ENCODE results near the gene PDLIM5. TPM values are rescaled to one million over a fixed set of nuclear protein-coding genes. Genes with fewer than 3 reads are reported as not detected.

The PDLIM5 gene
- polyA plus RNA-seq, 1 donor (not counting 4 experiments of a cell fraction or from before 2014, with no cell fraction given), result 112 TPM

GRCh38 chr4:94669672-94670664, 218.2 kb downstream of the PDLIM5 start:
- Histone ChIP-seq H3K9me3 (ENCODE audit: control insufficient read depth, low read depth, low read length) (no peaks in the 10 kb centered on the region), H3K4me1 (ENCODE audit: control insufficient read depth, extremely low read depth, insufficient read depth, low read length) (no peaks in the 10 kb centered on the region), H3K36me3 (ENCODE audit: control insufficient read depth in 2 of 2, extremely low read depth in 1 of 2, insufficient read depth in 2 of 2, low read length in 2 of 2) (peaks cover 0 to 3% of the 10 kb centered on the region in 2 experiments), H4K20me1 (ENCODE audit: control insufficient read depth, extremely low read depth, insufficient read depth, low read length) (no peaks in the 10 kb centered on the region), H3K27me3 (ENCODE audit: control insufficient read depth, extremely low read depth, insufficient read depth, low read length) (no peaks in the 10 kb centered on the region), H3K9me1 (ENCODE audit: control insufficient read depth, extremely low read depth, insufficient read depth, low read length) (no peaks in the 10 kb centered on the region), H3K9ac (ENCODE audit: control insufficient read depth, extremely low read depth, insufficient read depth, low read length) (no peak overlapping the region), H2AFZ (ENCODE audit: control insufficient read depth, low read length) (no peak overlapping the region), H3K27ac (ENCODE audit: control insufficient read depth, insufficient read depth, low read length) (no peak overlapping the region), H3K4me3 (ENCODE audit: control insufficient read depth in 2 of 3, extremely low read depth in 1 of 3, insufficient read depth in 2 of 3, low read depth in 1 of 3, low read length in 3 of 3) (no peak overlapping the region), H3K79me2 (ENCODE audit: control insufficient read depth, insufficient read depth, low read length) (no peaks in the 10 kb centered on the region), H3K4me2 (ENCODE audit: control insufficient read depth, extremely low read depth, insufficient read depth, low read depth, low read length) (no peak overlapping the region)
- no peak for FAIRE-seq
- TF ChIP-seq CTCF (optimal IDR thresholded peaks at IDR 0.05 in 1 of 3, IDR thresholded peaks at IDR 0.05 in 1 of 3, conservative IDR thresholded peaks at IDR 0.05 in 1 of 3; ENCODE audit: extremely low read depth in 1 of 3, insufficient read depth in 2 of 3, low read length in 3 of 3), result no peak
- TF ChIP-seq EZH2 (IDR thresholded peaks at IDR 0.05; ENCODE audit: low read length), result no peak
- dilution Hi-C loops (cut with MboI; ENCODE audit: extremely low pct_ligation_motif_present, low sequenced_read_pairs), result no loop called here
- DNase-seq (ENCODE audit: low read depth, low spot score), result no peak

GRCh38 chr4:94671113-94671512, 219.4 kb downstream of the PDLIM5 start:
- dilution Hi-C loops (cut with MboI; ENCODE audit: extremely low pct_ligation_motif_present, low sequenced_read_pairs), result no loop called here
- Histone ChIP-seq H2AFZ (ENCODE audit: control insufficient read depth, low read length) (no peak overlapping the region), H3K9ac (ENCODE audit: control insufficient read depth, extremely low read depth, insufficient read depth, low read length) (no peak overlapping the region), H4K20me1 (ENCODE audit: control insufficient read depth, extremely low read depth, insufficient read depth, low read length) (no peaks in the 10 kb centered on the region), H3K9me3 (ENCODE audit: control insufficient read depth, low read depth, low read length) (no peaks in the 10 kb centered on the region), H3K4me3 (ENCODE audit: control insufficient read depth in 2 of 3, extremely low read depth in 1 of 3, insufficient read depth in 2 of 3, low read depth in 1 of 3, low read length in 3 of 3) (no peak overlapping the region), H3K27ac (ENCODE audit: control insufficient read depth, insufficient read depth, low read length) (no peak overlapping the region), H3K27me3 (ENCODE audit: control insufficient read depth, extremely low read depth, insufficient read depth, low read length) (no peaks in the 10 kb centered on the region), H3K79me2 (ENCODE audit: control insufficient read depth, insufficient read depth, low read length) (no peaks in the 10 kb centered on the region), H3K4me1 (ENCODE audit: control insufficient read depth, extremely low read depth, insufficient read depth, low read length) (no peaks in the 10 kb centered on the region), H3K9me1 (ENCODE audit: control insufficient read depth, extremely low read depth, insufficient read depth, low read length) (no peaks in the 10 kb centered on the region), H3K4me2 (ENCODE audit: control insufficient read depth, extremely low read depth, insufficient read depth, low read depth, low read length) (no peak overlapping the region), H3K36me3 (ENCODE audit: control insufficient read depth in 2 of 2, extremely low read depth in 1 of 2, insufficient read depth in 2 of 2, low read length in 2 of 2) (peaks cover 0 to 3% of the 10 kb centered on the region in 2 experiments)
- TF ChIP-seq EZH2 (IDR thresholded peaks at IDR 0.05; ENCODE audit: low read length) (no peak), CTCF (optimal IDR thresholded peaks at IDR 0.05 in 1 of 3, IDR thresholded peaks at IDR 0.05 in 1 of 3, conservative IDR thresholded peaks at IDR 0.05 in 1 of 3; ENCODE audit: extremely low read depth in 1 of 3, insufficient read depth in 2 of 3, low read length in 3 of 3) (no peak)
- DNase-seq (ENCODE audit: low read depth, low spot score) (no peak), FAIRE-seq (no peak)
